Measurements from ENCODE around the gene LRP1. TPM values are rescaled to one million over a fixed set of nuclear protein-coding genes. Genes with fewer than 3 reads are reported as not detected.

Gene LRP1
- total RNA-seq, 1 donor from 2014 or later: 138 TPM

DNA sequence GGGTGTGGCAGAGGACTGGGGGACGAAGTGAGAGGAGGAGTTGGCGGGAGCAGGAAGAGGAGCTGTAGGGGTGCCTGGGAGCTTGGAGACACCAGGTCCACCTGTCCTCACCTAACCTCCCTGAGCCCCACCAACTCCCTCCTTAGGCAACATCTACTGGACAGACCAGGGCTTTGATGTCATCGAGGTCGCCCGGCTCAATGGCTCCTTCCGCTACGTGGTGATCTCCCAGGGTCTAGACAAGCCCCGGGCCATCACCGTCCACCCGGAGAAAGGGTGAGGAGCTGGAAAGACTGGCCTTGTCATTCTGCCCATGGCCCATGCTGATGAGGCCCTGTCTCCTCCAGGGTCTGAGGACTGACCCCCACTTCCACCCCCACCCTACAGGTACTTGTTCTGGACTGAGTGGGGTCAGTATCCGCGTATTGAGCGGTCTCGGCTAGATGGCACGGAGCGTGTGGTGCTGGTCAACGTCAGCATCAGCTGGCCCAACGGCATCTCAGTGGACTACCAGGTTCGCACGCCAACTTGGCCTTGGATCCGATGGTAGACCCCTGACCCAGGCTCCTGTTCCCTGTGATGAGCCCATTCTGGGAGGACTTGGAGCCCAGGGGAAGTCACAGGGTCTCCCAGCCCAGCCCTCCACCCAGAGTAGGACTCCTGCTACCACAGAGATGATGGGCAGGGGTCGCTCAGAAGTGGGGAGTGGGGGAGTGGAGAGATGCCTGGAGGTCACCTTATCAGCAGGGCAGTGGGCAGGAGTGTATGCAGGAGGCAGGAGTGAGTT lies 55.8 kb downstream of the LRP1 start:
- H3K27me3 Mint-ChIP-seq: no peaks in the 10 kb centered on the region
- no peak for DNase-seq (ENCODE audit: extremely low spot score, unreplicated experiment)
- peaks cover 16% of the 10 kb centered on the region for H3K4me1 Mint-ChIP-seq (ENCODE audit: unreplicated experiment)
- no peak overlapping the region for H3K27ac Mint-ChIP-seq
- no peaks in the 10 kb centered on the region for H3K9me3 Mint-ChIP-seq
- peaks cover 15% of the 10 kb centered on the region for H3K36me3 Mint-ChIP-seq
- TF ChIP-seq, protein P1, sequence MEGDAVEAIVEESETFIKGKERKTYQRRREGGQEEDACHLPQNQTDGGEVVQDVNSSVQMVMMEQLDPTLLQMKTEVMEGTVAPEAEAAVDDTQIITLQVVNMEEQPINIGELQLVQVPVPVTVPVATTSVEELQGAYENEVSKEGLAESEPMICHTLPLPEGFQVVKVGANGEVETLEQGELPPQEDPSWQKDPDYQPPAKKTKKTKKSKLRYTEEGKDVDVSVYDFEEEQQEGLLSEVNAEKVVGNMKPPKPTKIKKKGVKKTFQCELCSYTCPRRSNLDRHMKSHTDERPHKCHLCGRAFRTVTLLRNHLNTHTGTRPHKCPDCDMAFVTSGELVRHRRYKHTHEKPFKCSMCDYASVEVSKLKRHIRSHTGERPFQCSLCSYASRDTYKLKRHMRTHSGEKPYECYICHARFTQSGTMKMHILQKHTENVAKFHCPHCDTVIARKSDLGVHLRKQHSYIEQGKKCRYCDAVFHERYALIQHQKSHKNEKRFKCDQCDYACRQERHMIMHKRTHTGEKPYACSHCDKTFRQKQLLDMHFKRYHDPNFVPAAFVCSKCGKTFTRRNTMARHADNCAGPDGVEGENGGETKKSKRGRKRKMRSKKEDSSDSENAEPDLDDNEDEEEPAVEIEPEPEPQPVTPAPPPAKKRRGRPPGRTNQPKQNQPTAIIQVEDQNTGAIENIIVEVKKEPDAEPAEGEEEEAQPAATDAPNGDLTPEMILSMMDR (conservative IDR thresholded peaks at IDR 0.05): no peak
- no peak overlapping the region for H3K4me3 Mint-ChIP-seq

DNA sequence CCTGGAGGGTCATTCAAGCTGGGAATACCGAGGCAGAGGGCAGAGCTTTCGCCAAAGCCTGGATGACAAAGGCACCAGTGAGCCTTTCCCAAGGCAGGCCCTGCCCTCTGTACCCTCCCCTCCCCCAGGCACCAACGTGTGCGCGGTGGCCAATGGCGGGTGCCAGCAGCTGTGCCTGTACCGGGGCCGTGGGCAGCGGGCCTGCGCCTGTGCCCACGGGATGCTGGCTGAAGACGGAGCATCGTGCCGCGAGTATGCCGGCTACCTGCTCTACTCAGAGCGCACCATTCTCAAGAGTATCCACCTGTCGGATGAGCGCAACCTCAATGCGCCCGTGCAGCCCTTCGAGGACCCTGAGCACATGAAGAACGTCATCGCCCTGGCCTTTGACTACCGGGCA lies 57.1 kb downstream of the LRP1 start:
- no peak for DNase-seq (ENCODE audit: extremely low spot score, unreplicated experiment)
- Mint-ChIP-seq H3K4me3 (no peak overlapping the region), H3K9me3 (no peaks in the 10 kb centered on the region), H3K4me1 (ENCODE audit: unreplicated experiment) (peaks cover 16% of the 10 kb centered on the region), H3K36me3 (peaks cover 15% of the 10 kb centered on the region), H3K27me3 (no peaks in the 10 kb centered on the region), H3K27ac (no peak overlapping the region)
- TF ChIP-seq, protein P1 (conservative IDR thresholded peaks at IDR 0.05): no peak

DNA sequence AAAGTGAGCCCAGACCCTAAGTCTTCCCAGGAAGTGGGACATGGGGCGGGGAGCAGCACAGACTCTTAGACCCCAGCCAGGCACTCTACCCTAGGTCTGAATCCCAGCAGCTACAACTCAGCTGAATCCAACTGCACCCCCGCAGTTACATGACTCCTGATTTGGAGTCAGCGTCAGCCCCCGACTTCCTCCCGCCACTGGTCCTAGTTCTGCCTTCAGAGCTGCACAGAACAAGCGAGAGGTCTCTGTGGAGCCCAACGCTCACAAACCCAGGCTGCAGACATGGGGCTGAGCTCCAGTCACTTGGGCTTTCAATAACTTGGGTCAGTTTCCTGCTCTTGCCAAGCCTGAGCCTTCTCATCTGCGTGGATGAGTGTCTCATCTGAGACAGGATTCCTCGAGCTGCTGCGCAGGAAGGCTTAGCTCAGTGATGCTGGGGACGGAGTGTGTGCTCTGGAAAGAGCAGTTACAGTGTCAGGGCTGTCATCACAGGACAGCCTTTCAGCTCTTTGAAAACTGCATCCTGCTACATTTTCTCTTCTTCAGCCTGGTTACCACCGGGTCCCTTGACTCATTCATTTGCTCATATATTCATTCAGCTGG lies 57.7 kb downstream of the LRP1 start:
- no peaks in the 10 kb centered on the region for H3K9me3 Mint-ChIP-seq
- H3K27me3 Mint-ChIP-seq: no peaks in the 10 kb centered on the region
- no peak overlapping the region for H3K27ac Mint-ChIP-seq
- H3K36me3 Mint-ChIP-seq: peaks cover 15% of the 10 kb centered on the region
- no peak overlapping the region for H3K4me3 Mint-ChIP-seq
- H3K4me1 Mint-ChIP-seq (ENCODE audit: unreplicated experiment): peaks cover 16% of the 10 kb centered on the region
- no peak for DNase-seq (ENCODE audit: extremely low spot score, unreplicated experiment)
- TF ChIP-seq, protein P1 (conservative IDR thresholded peaks at IDR 0.05): no peak

DNA sequence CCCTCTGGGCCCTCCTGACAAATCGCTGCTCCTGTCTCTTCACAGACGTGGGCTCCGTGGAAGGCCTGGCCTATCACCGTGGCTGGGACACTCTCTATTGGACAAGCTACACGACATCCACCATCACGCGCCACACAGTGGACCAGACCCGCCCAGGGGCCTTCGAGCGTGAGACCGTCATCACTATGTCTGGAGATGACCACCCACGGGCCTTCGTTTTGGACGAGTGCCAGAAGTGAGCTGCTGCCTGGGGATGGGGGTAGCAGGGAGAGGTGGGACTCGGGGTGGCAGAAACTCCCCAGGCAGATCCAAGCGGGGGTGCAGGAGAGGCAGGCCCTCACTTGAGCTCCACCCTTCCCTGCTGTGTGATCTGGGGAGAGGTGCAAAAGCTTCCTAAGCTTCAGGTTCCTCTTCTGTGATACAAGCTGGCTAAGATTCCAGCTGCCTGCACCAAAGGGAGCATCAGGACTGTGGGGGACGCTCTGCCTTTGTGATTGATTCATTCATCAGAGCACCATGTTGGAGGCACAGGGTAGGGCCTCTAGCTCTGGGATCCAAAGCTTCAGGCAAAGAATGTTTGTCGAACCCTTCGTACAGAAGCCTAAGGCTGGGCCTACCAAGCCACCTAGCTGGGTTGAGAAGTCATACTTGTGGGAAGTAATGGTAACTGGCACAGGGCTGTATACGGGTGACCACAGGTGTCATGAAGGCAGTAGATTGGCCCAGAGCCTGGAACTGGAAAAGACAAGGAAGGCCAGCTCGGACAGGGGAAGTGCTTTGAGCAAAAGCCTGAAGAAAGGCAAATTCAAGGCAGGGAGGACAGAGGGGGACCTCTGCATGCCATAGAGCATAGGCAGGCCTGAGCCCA lies 59.2 kb downstream of the LRP1 start:
- Mint-ChIP-seq H3K4me1 (ENCODE audit: unreplicated experiment) (peaks cover 7% of the 10 kb centered on the region), H3K36me3 (peaks cover 17% of the 10 kb centered on the region)

DNA sequence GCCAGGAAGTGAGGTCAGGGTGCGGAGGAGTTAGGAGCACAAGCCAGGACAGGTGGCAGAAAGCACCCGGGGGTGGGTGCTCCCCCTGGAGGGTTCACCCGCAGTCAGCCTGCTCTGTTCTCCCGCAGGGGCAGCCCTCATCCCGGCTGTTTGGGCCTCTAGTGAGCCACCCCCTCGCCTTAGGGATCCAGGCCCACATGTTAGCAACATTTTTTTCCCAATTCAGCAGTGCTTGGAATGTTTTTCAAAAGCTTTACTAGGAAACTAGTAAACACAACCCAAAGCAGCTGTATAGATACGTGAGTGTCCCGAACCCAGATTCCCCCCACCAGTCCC lies 59.8 kb downstream of the LRP1 start:
- Mint-ChIP-seq H3K9me3 (no peaks in the 10 kb centered on the region), H3K36me3 (peaks cover 13% of the 10 kb centered on the region), H3K27ac (no peak overlapping the region), H3K27me3 (no peaks in the 10 kb centered on the region), H3K4me3 (no peak overlapping the region), H3K4me1 (ENCODE audit: unreplicated experiment) (peaks cover 2% of the 10 kb centered on the region)
- TF ChIP-seq, protein P1 (conservative IDR thresholded peaks at IDR 0.05): no peak
- no peak for DNase-seq (ENCODE audit: extremely low spot score, unreplicated experiment)

More for the DNA sequence above, 59.2 kb downstream of the LRP1 start:
- no peaks in the 10 kb centered on the region for H3K9me3 Mint-ChIP-seq
- no peaks in the 10 kb centered on the region for H3K27me3 Mint-ChIP-seq
- no peak overlapping the region for H3K4me3 Mint-ChIP-seq
- DNase-seq (ENCODE audit: extremely low spot score, unreplicated experiment): no peak
- TF ChIP-seq, protein P1 (conservative IDR thresholded peaks at IDR 0.05): no peak
- no peak overlapping the region for H3K27ac Mint-ChIP-seq
